Right renal cortex interstitium (tissue), 3 donors: ENCODE data around the gene TECTA. TPM values are rescaled to one million over a fixed set of nuclear protein-coding genes. Genes with fewer than 3 reads are reported as not detected.

Experiments used
- DNase-seq, 3 donors: peaks; one replicate each; pipeline ENCODE4 v3.0.0-alpha.2; 2013; ENCODE audit warnings: low read depth in 3 of 3, low spot score in 2 of 3
- polyA plus RNA-seq, 3 donors: library from polyadenylated mRNA; unstranded; fragments of 120-200 nt; gene quantifications; one replicate each; pipeline ENCODE4 v1.2.1, GENCODE V29; 2013; ENCODE audit not compliant: insufficient read length in 3 of 3

TECTA gene
- polyA plus RNA-seq, 3 donors = 1.8 to 2.1 (median 1.9) TPM

DNA sequence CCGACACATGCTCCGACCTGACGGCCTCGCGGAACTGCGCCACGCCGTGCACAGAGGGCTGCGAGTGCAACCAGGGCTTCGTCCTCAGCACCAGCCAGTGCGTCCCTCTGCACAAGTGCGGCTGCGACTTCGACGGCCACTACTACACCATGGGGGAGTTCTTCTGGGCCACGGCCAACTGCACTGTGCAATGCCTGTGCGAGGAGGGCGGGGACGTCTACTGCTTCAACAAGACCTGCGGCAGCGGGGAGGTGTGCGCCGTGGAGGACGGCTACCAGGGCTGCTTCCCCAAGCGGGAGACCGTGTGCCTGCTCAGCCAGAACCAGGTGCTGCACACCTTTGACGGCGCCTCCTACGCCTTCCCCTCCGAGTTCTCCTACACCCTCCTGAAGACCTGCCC lies 26.8 kb downstream of the TECTA start:
- no peak for DNase-seq

GRCh38 chr11:121129362-121130340 lies 28.6 kb downstream of the TECTA start:
- DNase-seq = no peak

GRCh38 chr11:121131656-121132055 lies 30.6 kb downstream of the TECTA start:
- DNase-seq = no peak

- DNase-seq = no peak
Measured at GRCh38 chr11:121132211-121132976, 31.4 kb downstream of the TECTA start.

GRCh38 chr11:121134741-121135312 lies 33.8 kb downstream of the TECTA start:
- DNase-seq = no peak

DNA sequence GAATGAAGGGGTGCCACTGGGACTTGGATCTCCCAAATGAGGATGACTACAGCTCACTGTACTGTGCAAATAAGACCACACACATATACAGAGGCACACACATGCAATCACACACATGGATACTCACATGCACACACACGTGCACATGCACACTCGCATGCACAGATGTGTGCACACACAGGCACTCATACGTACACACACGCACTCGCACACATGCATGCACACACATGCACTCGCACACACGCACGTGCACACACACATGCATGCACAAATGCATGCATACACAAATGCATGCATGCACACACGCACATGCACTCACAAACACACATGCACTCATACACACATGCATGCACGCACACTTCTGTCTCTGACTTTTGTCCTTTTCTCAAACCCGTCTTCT lies 36.0 kb downstream of the TECTA start:
- DNase-seq = no peak

- DNase-seq = no peak
Measured at GRCh38 chr11:121138259-121138658, 37.2 kb downstream of the TECTA start.

GRCh38 chr11:121140369-121140768 lies 39.3 kb downstream of the TECTA start:
- no peak for DNase-seq

DNA sequence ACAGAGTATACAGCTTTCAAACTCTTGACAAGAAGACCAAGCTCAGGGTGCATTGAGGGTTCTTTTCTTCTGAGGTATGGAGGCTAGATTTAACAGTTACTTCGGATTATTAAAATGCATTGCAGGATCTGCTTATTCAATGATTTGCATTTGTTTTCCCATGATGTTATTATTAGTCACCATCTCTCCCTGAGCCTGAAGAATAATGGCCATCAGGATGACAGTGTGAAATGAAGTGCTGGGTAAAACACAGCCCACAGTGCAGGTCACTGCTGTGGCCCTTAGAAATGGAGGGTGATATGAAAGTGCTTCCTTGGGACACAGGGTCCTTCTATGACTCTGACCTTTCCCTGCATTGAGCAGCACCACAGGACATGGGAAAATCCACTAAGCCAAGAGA lies 40.0 kb downstream of the TECTA start:
- DNase-seq = no peak

DNA sequence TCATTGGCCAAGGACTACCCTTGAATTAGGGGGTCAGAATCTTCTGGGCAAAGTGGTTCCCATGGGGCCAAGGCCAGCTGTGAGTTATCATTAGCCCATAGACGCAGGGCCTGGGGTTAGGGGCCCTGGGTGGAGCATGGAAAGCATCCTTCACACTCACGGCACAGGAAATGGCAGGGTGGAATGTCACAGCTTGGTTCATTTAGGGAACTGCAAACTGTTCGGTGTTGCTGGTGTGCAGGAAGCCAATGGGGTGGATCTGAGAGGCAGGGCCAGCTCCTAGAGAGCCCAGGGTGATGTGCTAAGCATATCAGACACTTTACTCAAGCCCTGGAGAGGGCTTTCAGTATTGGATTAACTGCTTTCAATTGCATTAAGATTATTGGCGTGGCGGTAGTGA lies 42.9 kb downstream of the TECTA start:
- DNase-seq = no peak

DNA sequence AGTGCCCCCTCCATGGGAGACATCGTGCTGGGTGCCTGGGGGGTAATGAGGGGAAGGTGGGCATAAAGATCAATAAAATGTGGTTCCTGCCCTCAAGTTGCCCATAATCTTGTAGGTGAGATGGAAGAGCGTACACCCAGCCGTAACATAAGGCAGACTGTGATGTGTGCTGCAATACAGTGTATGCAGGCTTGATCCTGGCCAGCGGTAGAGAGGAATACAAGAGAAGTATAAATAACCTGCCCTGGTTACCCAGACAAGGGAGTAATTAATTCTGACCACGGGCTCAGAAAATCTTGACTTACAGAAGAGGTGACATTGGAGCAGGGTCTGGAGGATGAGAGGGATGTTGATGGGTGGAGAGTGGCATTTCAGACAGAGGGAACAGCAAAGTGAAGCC lies 43.7 kb downstream of the TECTA start:
- no peak for DNase-seq

DNA sequence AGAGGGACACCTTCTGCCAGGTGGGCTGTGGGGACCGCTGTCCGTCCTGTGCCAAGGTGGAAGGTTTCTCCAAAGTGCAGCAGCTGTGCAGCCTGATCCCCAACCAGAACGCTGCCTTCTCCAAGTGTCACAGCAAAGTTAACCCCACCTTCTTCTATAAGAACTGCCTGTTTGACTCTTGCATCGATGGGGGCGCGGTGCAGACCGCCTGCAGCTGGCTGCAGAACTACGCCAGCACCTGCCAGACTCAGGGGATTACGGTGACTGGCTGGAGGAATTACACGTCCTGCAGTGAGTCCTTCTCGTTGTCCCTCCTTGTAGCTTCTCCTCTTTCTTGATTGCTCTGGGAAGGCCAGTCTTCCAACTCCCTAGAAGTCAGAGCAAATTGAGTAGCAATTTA lies 44.8 kb downstream of the TECTA start:
- no peak for DNase-seq

GRCh38 chr11:121149116-121149515 lies 48.1 kb downstream of the TECTA start:
- no peak for DNase-seq

DNA sequence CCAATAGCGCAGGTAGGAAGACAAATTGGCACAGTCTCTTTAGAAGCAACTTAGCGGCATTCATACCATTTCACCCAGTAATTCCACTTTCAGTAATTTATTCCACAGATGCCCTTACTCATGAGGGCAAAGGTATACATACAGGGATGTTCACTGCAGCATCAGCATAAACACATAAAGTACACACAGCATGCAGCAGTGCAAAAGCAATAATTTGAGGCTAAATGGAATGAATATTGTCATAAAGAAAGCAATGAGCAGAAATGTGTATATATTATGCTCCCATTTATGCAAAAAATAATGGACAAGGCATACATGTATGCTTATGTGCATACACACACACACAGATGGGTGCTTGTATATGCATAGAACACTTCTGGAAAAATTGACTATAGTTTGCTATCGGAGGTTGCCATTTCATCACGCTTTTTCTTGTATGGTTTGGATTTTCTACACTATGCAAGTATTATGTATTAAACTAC lies 50.2 kb downstream of the TECTA start:
- DNase-seq = no peak

DNA sequence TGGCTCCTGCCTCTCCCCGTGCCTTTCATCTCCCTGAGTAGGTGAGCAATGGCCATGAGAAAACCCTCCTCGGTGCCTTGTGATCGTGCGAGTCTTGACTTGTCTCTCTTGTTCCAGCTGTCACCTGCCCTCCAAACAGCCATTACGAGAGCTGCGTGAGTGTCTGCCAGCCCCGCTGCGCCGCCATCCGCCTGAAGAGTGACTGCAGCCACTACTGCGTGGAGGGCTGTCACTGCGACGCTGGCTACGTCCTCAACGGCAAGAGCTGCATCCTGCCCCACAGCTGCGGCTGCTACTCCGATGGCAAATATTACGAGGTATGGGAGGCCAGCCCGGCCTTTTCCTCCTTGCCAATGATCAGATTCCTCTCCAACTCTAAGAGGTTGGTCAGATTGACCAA lies 51.7 kb downstream of the TECTA start:
- DNase-seq = no peak

DNA sequence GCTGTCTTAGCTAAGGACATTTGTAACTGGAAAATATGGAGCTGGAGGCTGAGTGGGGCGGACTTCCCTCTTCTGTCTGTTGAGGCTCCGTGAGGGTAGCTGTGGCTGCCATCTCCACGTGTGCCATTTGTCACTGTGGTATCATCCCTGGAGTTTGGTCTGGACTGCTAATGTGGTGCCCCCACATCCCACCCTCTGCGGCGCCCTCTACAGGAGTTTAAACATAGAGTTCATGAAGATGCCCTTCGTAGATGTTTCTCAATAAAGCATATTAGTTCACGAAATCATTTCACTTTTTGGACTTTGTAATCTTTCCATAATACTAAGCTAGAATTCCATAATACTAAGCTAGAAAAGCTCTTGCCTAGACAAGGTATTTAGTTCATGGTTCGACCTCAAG lies 52.4 kb downstream of the TECTA start:
- no peak for DNase-seq

DNA sequence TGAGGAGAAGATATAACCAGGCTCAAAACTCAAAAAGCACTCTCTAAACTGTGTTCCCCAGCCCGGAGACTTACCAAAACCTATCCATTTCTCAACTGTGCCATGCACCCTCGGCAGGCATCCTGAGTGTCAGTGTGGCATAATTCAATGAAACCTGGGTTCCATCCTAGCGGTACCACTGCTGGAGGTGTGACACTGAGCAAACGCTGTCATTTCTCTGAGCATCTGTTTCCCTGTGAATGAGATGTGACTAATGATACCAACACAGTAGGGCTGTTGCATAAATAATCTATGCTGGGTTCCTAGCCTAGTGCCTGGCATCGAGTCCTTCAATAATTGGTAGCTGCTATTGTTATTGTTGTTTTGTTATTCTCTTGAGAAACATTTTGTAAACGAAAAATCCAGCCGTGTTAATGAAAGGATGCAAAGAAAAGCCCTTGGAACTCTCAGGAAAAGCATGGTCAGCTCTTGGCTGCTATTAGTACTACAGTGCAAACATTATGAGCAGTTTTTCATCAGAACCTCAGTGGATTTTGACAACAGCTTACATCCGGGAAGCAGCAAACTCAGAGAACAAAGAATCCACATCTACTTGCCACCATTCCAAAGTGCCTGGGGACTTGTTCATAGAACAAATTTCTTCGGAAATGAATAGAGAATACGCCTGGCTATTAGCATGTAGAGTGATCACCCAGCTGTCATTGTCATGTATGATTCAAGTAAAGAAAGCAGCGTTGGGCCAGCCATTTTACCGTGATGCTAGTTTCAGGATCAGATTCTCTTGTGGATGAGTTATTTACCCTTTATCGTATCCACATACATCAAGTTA lies 53.7 kb downstream of the TECTA start:
- DNase-seq = no peak

- no peak for DNase-seq
Measured at GRCh38 chr11:121157756-121158155, 56.7 kb downstream of the TECTA start.

DNA sequence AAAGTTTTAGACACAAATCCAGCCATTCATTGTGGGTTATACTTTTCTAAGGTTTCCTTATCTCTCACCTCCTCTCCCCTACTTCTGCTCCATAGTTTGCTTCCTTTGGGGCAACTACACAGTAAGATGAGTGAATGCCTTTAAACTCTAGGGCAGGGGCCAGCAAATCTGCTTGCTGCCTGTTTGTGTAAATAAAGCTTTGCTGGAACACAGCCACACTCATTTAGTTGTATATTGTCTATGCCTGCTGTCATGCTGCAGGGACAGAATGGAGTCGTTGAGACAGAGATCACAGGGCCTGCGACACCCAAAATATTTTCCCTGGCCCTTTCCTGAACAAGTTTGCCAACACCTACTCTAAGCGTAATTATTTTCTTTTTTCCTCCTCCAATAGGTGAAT lies 58.7 kb downstream of the TECTA start:
- DNase-seq = no peak

- no peak for DNase-seq
Measured at GRCh38 chr11:121161349-121161917, 60.4 kb downstream of the TECTA start.
